Pancreas (tissue), 10 donors: ENCODE measurements around the gene ATG7. TPM values are rescaled to one million over a fixed set of nuclear protein-coding genes. Genes with fewer than 3 reads are reported as not detected.
"Not testable (repeated sequence)": the region's sequence is repeated elsewhere in the genome, so short reads cannot be mapped to it uniquely, and the experiment has no call there.

Experiments
- ATAC-seq, 4 donors: fragments of 200-7000 bp; cut with Tn5 transposase; one replicate each; pipeline versions ENCODE4 v1.8.0 to v1.9.1; 2020; ENCODE audit warnings: mild to moderate bottlenecking in 4 of 4, moderate library complexity in 4 of 4
- DNase-seq, 6 donors: peaks; one replicate each; pipeline ENCODE4 v3.0.0-alpha.2; 2020
- FAIRE-seq: peaks from 2 replicates; lab custom pipeline; 2012; peaks lifted over from hg19 to GRCh38; lab: Jason Lieb, UNC
- H3K27ac ChIP-seq, 4 donors: fragments of 200-600 bp; sonication (generic); 1 replicate in 3 of 4; 2 replicates in 1 of 4; pipeline versions ENCODE4 v1.5.0 to v1.8.0; 2020
- H3K27me3 ChIP-seq, 4 donors: fragments of 200-600 bp; one replicate each; pipeline ENCODE4 v1.8.0; 2021
- H3K36me3 ChIP-seq, 3 donors: fragments of 200-600 bp; sonication (generic) in 1 of 3; one replicate each; pipeline versions ENCODE4 v1.5.0 to v1.8.0; 2020 to 2021
- H3K4me1 ChIP-seq, 3 donors: fragments of 200-600 bp; one replicate each; pipeline ENCODE4 v1.8.0; 2021
- H3K4me3 ChIP-seq, 4 donors: fragments of 200-600 bp; sonication (generic) in 2 of 4; one replicate each; pipeline versions ENCODE4 v1.5.0 to v1.8.0; 2020 to 2021
- H3K9me3 ChIP-seq, 4 donors: fragments of 200-600 bp; one replicate each; pipeline ENCODE4 v1.8.0; 2021
- CTCF ChIP-seq, 4 donors: fragments of 200-600 bp; sonication (generic) in 3 of 4; IDR thresholded peaks; one replicate each; pipeline versions ENCODE4 v1.5.0 to v1.8.0; 2021; ENCODE audit warnings: antibody characterized with exemption in 4 of 4
- WGBS, 2 donors: extraction: QIAGEN DNeasy Blood & Tissue Kit; methylation state at CpG; one replicate each; pipeline ENCODE4 v1.1.7; 2013; 5-methylcytosine and 5-hydroxymethylcytosine counted together
- intact Hi-C, 3 donors: fragments of 100-400 bp; cut with DNase I; formaldehyde crosslinking; loops; one replicate each; pipeline versions ENCODE4 v1.11.1 to v1.14.2; 2022
- polyA plus RNA-seq, 2 donors: library from polyadenylated mRNA; stranded (reverse); fragments of 200-250 nt; gene quantifications; one replicate each; pipeline ENCODE4 v1.2.3, GENCODE V29; 2013
- total RNA-seq, 6 donors: library from RNA; stranded (reverse); fragmentation: NEBNext Ultra II Directional in 4 of 6; extraction: Animal tissue kit (Norgen Biotek cat#: 25700) in 4 of 6; gene quantifications; one replicate each; pipeline versions ENCODE4 v1.2.1 to v1.2.4, GENCODE V29; 2021 to 2023
- donor health status: healthy with polysubstance abuse.
- donor health status: DM: no; HTN: no; CAD: no; lungs with moderate emphysema.
- donor health status: DM: no; HTN: no; CAD: no.
- donor health status: control.
- donor health status: control.
- donor health status: Bipolar disorder and iron deficiency.
- donor health status: DM: yes; HTN: yes; CAD: no.
- donor health status: DM: no; HTN: no; CAD: no.
- donor health status: DM: no; HTN: no; CAD: no.
- donor health status: DM: yes; HTN: yes; CAD: no.

Gene ATG7
- total and polyA plus RNA-seq, 8 donors, result 5.1 to 28.0 (median 15.7) TPM

GRCh38 chr3:11499144-11499543 lies 226.9 kb downstream of the ATG7 start:
- intact Hi-C loops, result no loop called here
- WGBS, 2 donors, result 78 to 85% methylated on average over 6 of the region's 6 CpGs
- Histone ChIP-seq H3K4me1 (peaks cover 0 to 19% (median 15%) of the 10 kb centered on the region in 3 donors), H3K36me3 (no peaks in the 10 kb centered on the region), H3K27me3 (no peaks in the 10 kb centered on the region), H3K27ac (peak overlapping the region in 3 of 4 donors; percentile 37 to 77 (median 72)), H3K4me3 (no peak overlapping the region), H3K9me3 (no peaks in the 10 kb centered on the region)
- TF ChIP-seq CTCF (IDR thresholded peaks at IDR 0.05), result no peak
- DNase-seq (no peak), FAIRE-seq (no peak), ATAC-seq (peak; percentile 42 to 65 (median 64))

- H3K36me3 ChIP-seq, H3K27me3 ChIP-seq, H3K9me3 ChIP-seq, DNase-seq, intact Hi-C loops, H3K27ac ChIP-seq, ATAC-seq, FAIRE-seq, H3K4me3 ChIP-seq: not testable (repeated sequence)
- WGBS, 2 donors, result no CpG with 5 or more reads among the region's 3 CpGs
- H3K4me1 ChIP-seq, result peaks cover 0 to 19% (median 15%) of the 10 kb centered on the region in 3 donors
These were observed 230.2 kb downstream of the ATG7 start for GRCh38 chr3:11502413-11502812.

- H3K4me3 ChIP-seq, result no peak overlapping the region
- no peak for DNase-seq
- no peak for FAIRE-seq
- no peak for ATAC-seq
- no peaks in the 10 kb centered on the region for H3K9me3 ChIP-seq
- H3K27me3 ChIP-seq, result no peaks in the 10 kb centered on the region
- no peaks in the 10 kb centered on the region for H3K36me3 ChIP-seq
- intact Hi-C loops, result no loop called here
- no peak overlapping the region for H3K27ac ChIP-seq
- no peak for TF ChIP-seq CTCF (IDR thresholded peaks at IDR 0.05)
- peaks cover 13 to 20% (median 16%) of the 10 kb centered on the region in 3 donors for H3K4me1 ChIP-seq
These were observed 235.5 kb downstream of the ATG7 start for GRCh38 chr3:11507719-11508118.

- Histone ChIP-seq H3K4me1 (peaks cover 13 to 20% (median 16%) of the 10 kb centered on the region in 3 donors), H3K27ac (peak overlapping the region in 3 of 4 donors; percentile 13 to 74 (median 69)), H3K9me3 (no peaks in the 10 kb centered on the region), H3K4me3 (no peak overlapping the region), H3K27me3 (no peaks in the 10 kb centered on the region), H3K36me3 (no peaks in the 10 kb centered on the region)
- no peak for TF ChIP-seq CTCF (IDR thresholded peaks at IDR 0.05)
- ATAC-seq (peak; percentile 31 to 53 (median 48)), DNase-seq (no peak), FAIRE-seq (no peak)
- 46 to 49% methylated on average over 5 of the region's 5 CpGs for WGBS, 2 donors
- intact Hi-C loops, result no loop called here
These were observed 236.4 kb downstream of the ATG7 start for GRCh38 chr3:11508346-11509172.

- peaks cover 13 to 22% (median 20%) of the 10 kb centered on the region in 3 donors for H3K4me1 ChIP-seq
- no peaks in the 10 kb centered on the region for H3K36me3 ChIP-seq
- TF ChIP-seq CTCF (IDR thresholded peaks at IDR 0.05), result no peak
- ATAC-seq (peak; percentile 95 to 99 (median 98)), FAIRE-seq (peak; percentile 60), DNase-seq (peak; percentile 67 to 82 (median 75))
- intact Hi-C loops, result no loop called here
- no peaks in the 10 kb centered on the region for H3K9me3 ChIP-seq
- H3K4me3 ChIP-seq, result no peak overlapping the region
- 20 to 21% methylated on average over 9 of the region's 9 CpGs for WGBS, 2 donors
- no peaks in the 10 kb centered on the region for H3K27me3 ChIP-seq
- H3K27ac ChIP-seq, result peak overlapping the region in 3 of 4 donors; percentile 13 to 74 (median 69)
These were observed 237.2 kb downstream of the ATG7 start for GRCh38 chr3:11509173-11510000.
